Measurements from ENCODE around the gene SPAG5.

SPAG5 gene

GRCh38 chr17:28573966-28574480, 24.8 kb downstream of the SPAG5 start:
- FAIRE-seq: no peak

GRCh38 chr17:28573521-28573920, 25.3 kb downstream of the SPAG5 start:
- DNase-seq (ENCODE audit: low spot score) (no peak), FAIRE-seq (no peak)

More at GRCh38 chr17:28573966-28574480, 24.8 kb downstream of the SPAG5 start:
- no peak for DNase-seq (ENCODE audit: low spot score)

GRCh38 chr17:28573040-28573380, 25.8 kb downstream of the SPAG5 start:
- FAIRE-seq (no peak), DNase-seq (ENCODE audit: low spot score) (no peak)

- DNase-seq (ENCODE audit: low spot score) (no peak), FAIRE-seq (no peak)
Measured at GRCh38 chr17:28572259-28573039, 26.4 kb downstream of the SPAG5 start.

GRCh38 chr17:28571361-28572122, 27.3 kb downstream of the SPAG5 start, which contains the start of gene PIGS:
PIGS (minus strand) TSS chr17:28571524; CDS start chr17:28571496, 28 bp downstream.
- FAIRE-seq: peak; percentile 30

GRCh38 chr17:28570716-28571360, 28.0 kb downstream of the SPAG5 start:
- FAIRE-seq (no peak), DNase-seq (ENCODE audit: low spot score) (no peak)

More at GRCh38 chr17:28571361-28572122, 27.3 kb downstream of the SPAG5 start, which contains the start of gene PIGS:
- peak; percentile 81 for DNase-seq (ENCODE audit: low spot score)

- FAIRE-seq: no peak
- no peak for DNase-seq (ENCODE audit: low spot score)
Measured at GRCh38 chr17:28569446-28569845, 29.4 kb downstream of the SPAG5 start.

GRCh38 chr17:28567604-28568003, 31.2 kb downstream of the SPAG5 start:
- DNase-seq (ENCODE audit: low spot score): no peak
- no peak for FAIRE-seq

GRCh38 chr17:28563475-28563874, 35.4 kb downstream of the SPAG5 start:
- DNase-seq (ENCODE audit: low spot score): peak; percentile 64
- no peak for FAIRE-seq

- no peak for FAIRE-seq
- DNase-seq (ENCODE audit: low spot score): no peak
Measured at GRCh38 chr17:28555022-28555421, 43.8 kb downstream of the SPAG5 start.

GRCh38 chr17:28554565-28554964, 44.3 kb downstream of the SPAG5 start:
- FAIRE-seq (no peak), DNase-seq (ENCODE audit: low spot score) (no peak)

- no peak for DNase-seq (ENCODE audit: low spot score)
- FAIRE-seq: no peak
Measured at GRCh38 chr17:28553000-28553505, 45.8 kb downstream of the SPAG5 start.

- FAIRE-seq (no peak), DNase-seq (ENCODE audit: low spot score) (peak; percentile 39)
Measured at GRCh38 chr17:28552176-28552999, 46.4 kb downstream of the SPAG5 start, which contains the start of gene UNC119. UNC119 (minus strand) TSS chr17:28552624; CDS start chr17:28552557, 67 bp downstream.

- FAIRE-seq: no peak
- no peak for DNase-seq (ENCODE audit: low spot score)
Measured at GRCh38 chr17:28551421-28552175, 47.2 kb downstream of the SPAG5 start.

GRCh38 chr17:28550858-28551257, 48.0 kb downstream of the SPAG5 start:
- DNase-seq (ENCODE audit: low spot score) (no peak), FAIRE-seq (no peak)

GRCh38 chr17:28549236-28550132, 49.3 kb downstream of the SPAG5 start:
- DNase-seq (ENCODE audit: low spot score) (no peak), FAIRE-seq (no peak)

GRCh38 chr17:28548417-28549130, 50.3 kb downstream of the SPAG5 start:
- DNase-seq (ENCODE audit: low spot score) (no peak), FAIRE-seq (no peak)

Data from RCC 7860 (cell line).